Neutrophil (primary cell): Measurements from ENCODE around the gene SCYGR4.
"Not testable (repeated sequence)": the region's sequence is repeated elsewhere in the genome, so short reads cannot be mapped to it uniquely, and the experiment has no call there.

Source experiments
- H3K27ac ChIP-seq: fragments of 200-600 bp; sonication (generic); 2 replicates; pipeline ENCODE4 v1.5.1; 2016; ENCODE audit warnings: mild to moderate bottlenecking, moderate library complexity
- H3K27me3 ChIP-seq: fragments of 200-600 bp; sonication (generic); 2 replicates; pipeline ENCODE4 v1.6.0; 2016; ENCODE audit warnings: mild to moderate bottlenecking
- H3K36me3 ChIP-seq: fragments of 200-600 bp; sonication (generic); 2 replicates; pipeline ENCODE4 v1.5.1; 2017
- H3K4me1 ChIP-seq, 2 experiments: fragments of 200-600 bp in 1 of 2; sonication (generic) in 1 of 2; 1 replicate in 1 of 2; 2 replicates in 1 of 2; pipeline versions ENCODE4 v1.5.1 to v1.6.1; 2013 to 2016; ENCODE audit warnings: low read depth in 1 of 2, low read length in 1 of 2, mild to moderate bottlenecking in 1 of 2, moderate library complexity in 1 of 2; ENCODE audit not compliant: control insufficient read depth in 1 of 2, insufficient read depth in 1 of 2
- H3K4me3 ChIP-seq, 2 experiments: fragments of 200-600 bp in 1 of 2; sonication (generic) in 1 of 2; 1 replicate in 1 of 2; 2 replicates in 1 of 2; pipeline ENCODE4 v1.5.1; 2013 to 2016; ENCODE audit warnings: low read depth in 1 of 2, low read length in 1 of 2, mild to moderate bottlenecking in 1 of 2, moderate library complexity in 1 of 2
- H3K9me3 ChIP-seq: fragments of 200-600 bp; sonication (generic); 2 replicates; pipeline ENCODE4 v1.5.1; 2016
- TF ChIP-seq, protein P1 (sequence below): fragments of 200-600 bp; sonication (generic); IDR thresholded peaks from 2 replicates; pipeline ENCODE4 v1.5.1; 2016; ENCODE audit warnings: antibody characterized with exemption

The SCYGR4 gene

DNA sequence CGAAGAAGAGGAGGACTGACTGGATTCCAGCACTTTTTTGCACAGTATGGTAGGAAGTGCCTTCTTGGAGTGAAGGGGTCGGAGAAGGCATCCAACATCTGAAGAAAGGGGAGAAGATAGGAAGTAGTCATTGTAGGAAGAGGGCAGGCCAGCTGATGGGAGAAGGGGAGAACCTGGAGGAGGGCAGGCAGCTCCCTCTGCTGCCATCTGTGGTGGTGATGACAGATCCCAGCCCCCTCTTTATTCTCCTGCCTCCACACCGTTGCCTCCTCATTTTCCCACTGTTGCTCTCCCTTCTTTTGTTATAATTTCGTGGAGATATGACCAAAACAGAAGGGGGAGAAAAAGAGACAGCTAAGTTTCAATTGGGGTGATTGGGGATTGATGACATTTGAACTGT lies 21.5 kb upstream of the SCYGR4 start:
- Histone ChIP-seq H3K27ac (no peak overlapping the region), H3K36me3 (no peaks in the 10 kb centered on the region), H3K27me3 (peaks cover 43% of the 10 kb centered on the region), H3K4me1 (no peaks in the 10 kb centered on the region), H3K9me3 (no peaks in the 10 kb centered on the region), H3K4me3 (no peak overlapping the region)
- TF ChIP-seq, protein P1, sequence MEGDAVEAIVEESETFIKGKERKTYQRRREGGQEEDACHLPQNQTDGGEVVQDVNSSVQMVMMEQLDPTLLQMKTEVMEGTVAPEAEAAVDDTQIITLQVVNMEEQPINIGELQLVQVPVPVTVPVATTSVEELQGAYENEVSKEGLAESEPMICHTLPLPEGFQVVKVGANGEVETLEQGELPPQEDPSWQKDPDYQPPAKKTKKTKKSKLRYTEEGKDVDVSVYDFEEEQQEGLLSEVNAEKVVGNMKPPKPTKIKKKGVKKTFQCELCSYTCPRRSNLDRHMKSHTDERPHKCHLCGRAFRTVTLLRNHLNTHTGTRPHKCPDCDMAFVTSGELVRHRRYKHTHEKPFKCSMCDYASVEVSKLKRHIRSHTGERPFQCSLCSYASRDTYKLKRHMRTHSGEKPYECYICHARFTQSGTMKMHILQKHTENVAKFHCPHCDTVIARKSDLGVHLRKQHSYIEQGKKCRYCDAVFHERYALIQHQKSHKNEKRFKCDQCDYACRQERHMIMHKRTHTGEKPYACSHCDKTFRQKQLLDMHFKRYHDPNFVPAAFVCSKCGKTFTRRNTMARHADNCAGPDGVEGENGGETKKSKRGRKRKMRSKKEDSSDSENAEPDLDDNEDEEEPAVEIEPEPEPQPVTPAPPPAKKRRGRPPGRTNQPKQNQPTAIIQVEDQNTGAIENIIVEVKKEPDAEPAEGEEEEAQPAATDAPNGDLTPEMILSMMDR, result no peak

DNA sequence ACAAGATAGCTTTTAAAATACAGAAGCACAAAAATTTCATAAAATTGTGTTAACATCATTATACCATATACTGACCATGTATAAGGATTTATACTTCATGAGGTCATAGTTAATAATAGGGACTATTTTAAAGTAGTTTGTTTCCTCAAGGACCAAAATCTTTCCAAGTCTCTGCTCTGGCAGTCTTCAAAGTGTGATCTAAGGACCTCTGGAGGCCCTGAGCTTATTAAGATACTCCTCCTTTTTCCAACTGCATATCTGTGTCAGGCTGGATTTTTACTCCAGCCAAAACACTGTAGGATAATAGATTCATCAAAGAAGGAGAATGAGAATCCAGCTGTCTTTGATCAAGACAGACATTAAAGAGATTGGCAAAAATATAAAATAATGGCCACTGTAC lies 20.3 kb upstream of the SCYGR4 start:
- no peaks in the 10 kb centered on the region for H3K36me3 ChIP-seq
- TF ChIP-seq, protein P1, result no peak
- H3K27me3 ChIP-seq, result peaks cover 43% of the 10 kb centered on the region

DNA sequence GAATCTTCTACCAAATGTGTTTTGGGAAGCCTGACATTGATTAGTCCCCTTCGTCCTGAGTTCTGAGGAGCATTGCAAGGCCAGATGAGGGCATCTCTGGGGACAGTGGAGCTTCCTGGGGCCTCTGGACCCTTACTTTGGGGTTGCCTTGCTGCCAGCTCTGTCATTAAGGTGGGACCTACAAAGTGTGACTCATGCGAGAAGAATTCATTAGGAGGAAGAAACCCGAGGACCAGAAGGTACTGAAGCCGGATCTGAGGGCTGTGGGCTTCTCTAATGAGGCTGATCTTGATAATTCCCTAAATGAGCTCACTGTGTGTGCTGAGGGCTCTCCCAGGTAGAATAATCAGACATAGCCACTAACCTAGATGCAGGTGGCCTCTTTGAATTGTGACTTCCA lies 19.3 kb upstream of the SCYGR4 start:
- Histone ChIP-seq H3K27me3 (peaks cover 37% of the 10 kb centered on the region), H3K4me3 (no peak overlapping the region), H3K9me3 (no peaks in the 10 kb centered on the region), H3K4me1 (no peaks in the 10 kb centered on the region), H3K36me3 (no peaks in the 10 kb centered on the region), H3K27ac (no peak overlapping the region)
- TF ChIP-seq, protein P1, result no peak

More for the DNA sequence above, 20.3 kb upstream of the SCYGR4 start:
- H3K27ac ChIP-seq, result no peak overlapping the region
- H3K9me3 ChIP-seq, result no peaks in the 10 kb centered on the region
- H3K4me3 ChIP-seq, result no peak overlapping the region
- no peaks in the 10 kb centered on the region for H3K4me1 ChIP-seq

DNA sequence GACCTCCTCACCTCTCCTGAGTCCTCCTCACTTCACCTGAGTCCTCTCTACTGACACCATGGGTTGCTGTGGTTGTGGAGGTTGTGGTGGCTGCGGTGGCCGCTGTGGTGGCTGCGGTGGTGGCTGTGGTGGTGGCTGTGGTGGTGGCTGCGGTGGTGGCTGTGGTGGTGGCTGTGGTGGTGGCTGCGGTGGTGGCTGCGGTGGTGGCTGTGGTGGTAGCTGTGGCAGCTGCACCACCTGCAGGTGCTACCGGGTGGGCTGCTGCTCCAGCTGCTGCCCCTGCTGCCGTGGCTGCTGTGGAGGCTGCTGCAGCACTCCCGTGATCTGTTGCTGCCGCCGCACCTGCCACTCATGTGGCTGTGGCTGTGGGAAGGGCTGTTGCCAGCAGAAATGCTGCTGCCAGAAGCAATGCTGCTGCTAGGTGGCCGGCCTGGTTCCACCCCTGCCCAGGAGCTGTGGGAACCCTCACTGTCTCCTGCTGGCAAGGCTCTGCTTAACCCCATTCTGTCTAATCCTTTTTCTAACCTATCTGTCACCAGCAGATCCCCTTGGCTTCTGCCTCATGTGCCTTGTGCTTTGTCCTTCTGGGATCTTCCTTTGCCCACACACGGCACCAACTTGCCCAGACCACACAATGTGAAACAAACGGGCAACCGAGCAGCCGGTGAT lies 18.3 kb upstream of the SCYGR4 start, which contains the start of gene SCYGR2:
SCYGR2 (plus strand) TSS at position 59 of the 669 bp plus-strand sequence; CDS start at position 59, 0 bp downstream.
- not testable (repeated sequence) for H3K4me3 ChIP-seq, H3K9me3 ChIP-seq, H3K4me1 ChIP-seq, H3K36me3 ChIP-seq, H3K27ac ChIP-seq
- H3K27me3 ChIP-seq, result peaks cover 27% of the 10 kb centered on the region

DNA sequence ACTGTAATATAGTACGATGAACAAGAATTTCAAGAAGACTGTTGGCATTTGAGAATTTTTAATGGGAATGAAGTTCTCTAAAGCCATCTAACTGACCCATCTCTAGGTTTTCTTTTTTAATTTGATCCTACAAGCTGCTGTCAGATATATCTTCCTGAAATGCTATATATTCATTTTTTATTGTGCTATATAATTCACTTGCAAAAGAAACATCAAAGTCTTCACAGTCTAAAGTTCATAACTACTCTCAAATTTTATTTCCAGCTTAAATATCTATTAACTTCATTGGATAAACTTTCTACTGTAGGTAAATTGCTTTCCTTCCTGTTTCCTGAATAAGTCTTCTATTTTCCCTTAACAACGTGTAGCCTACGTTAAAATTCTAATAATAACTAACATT lies 14.9 kb upstream of the SCYGR4 start:
- Histone ChIP-seq H3K27ac (no peak overlapping the region), H3K36me3 (no peaks in the 10 kb centered on the region), H3K9me3 (no peaks in the 10 kb centered on the region), H3K4me3 (no peak overlapping the region), H3K27me3 (peaks cover 27% of the 10 kb centered on the region), H3K4me1 (no peaks in the 10 kb centered on the region)
- TF ChIP-seq, protein P1, result no peak

DNA sequence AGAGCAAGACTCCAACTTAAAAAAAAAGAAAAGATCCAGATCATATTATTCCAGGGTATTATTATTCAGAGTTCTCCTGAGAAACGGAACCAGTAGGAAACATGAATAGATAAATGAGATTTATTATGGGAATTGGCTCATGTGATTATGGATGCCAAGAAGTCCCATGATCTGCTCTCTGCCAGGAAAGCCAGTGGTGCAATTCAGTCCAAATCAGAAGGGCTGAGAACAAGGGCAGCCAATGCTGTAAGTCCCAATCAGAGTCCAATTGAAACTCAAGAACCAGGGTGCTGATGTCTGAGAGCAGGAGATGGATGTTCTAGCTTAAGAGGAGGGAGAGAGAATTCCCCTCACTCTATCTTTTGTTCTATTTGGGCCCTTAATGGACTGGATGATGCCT lies 10.8 kb upstream of the SCYGR4 start:
- H3K4me3 ChIP-seq, result no peak overlapping the region
- H3K4me1 ChIP-seq, result no peaks in the 10 kb centered on the region
- no peak overlapping the region for H3K27ac ChIP-seq
- peaks cover 51% of the 10 kb centered on the region for H3K27me3 ChIP-seq
- no peaks in the 10 kb centered on the region for H3K9me3 ChIP-seq
- TF ChIP-seq, protein P1, result no peak
- no peaks in the 10 kb centered on the region for H3K36me3 ChIP-seq
